ENCODE measurements around the gene GPR39.

DNA sequence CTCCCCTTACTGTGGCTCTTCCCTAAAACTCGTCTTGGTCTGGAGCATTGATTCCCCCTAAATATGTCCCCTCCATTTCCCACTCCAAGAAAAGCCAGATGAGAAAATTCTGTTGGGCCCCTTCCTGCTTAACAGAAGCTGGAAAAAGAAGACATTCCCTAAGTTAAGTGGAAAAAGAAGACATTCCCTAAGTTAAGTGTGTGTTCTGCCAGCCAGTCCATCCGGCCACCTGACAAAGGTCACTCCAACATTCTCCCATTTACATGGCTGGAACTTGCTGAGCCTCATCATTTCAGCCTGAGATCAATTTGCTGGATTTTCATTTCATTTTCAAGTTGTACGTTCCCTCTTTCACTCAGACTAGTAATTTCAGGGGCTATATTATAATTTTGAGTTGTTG, 201.4 kb downstream of the GPR39 start:
- TF ChIP-seq, protein P1, sequence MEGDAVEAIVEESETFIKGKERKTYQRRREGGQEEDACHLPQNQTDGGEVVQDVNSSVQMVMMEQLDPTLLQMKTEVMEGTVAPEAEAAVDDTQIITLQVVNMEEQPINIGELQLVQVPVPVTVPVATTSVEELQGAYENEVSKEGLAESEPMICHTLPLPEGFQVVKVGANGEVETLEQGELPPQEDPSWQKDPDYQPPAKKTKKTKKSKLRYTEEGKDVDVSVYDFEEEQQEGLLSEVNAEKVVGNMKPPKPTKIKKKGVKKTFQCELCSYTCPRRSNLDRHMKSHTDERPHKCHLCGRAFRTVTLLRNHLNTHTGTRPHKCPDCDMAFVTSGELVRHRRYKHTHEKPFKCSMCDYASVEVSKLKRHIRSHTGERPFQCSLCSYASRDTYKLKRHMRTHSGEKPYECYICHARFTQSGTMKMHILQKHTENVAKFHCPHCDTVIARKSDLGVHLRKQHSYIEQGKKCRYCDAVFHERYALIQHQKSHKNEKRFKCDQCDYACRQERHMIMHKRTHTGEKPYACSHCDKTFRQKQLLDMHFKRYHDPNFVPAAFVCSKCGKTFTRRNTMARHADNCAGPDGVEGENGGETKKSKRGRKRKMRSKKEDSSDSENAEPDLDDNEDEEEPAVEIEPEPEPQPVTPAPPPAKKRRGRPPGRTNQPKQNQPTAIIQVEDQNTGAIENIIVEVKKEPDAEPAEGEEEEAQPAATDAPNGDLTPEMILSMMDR (IDR thresholded peaks at IDR 0.05): no peak
- TF ChIP-seq POLR2AphosphoS5 (IDR thresholded peaks at IDR 0.05) (no peak), POLR2A (IDR thresholded peaks at IDR 0.05; ENCODE audit: low read depth) (no peak), EP300 (IDR thresholded peaks at IDR 0.05) (no peak)

Data from esophagus muscularis mucosa (tissue), 4 donors.